Adrenal gland (tissue), 5 donors: Measurements from ENCODE around the gene HOMER2.

Experiments used
- CTCF ChIP-seq, 6 experiments: fragments of 450-650 bp in 4 of 6; fragments of 200-600 bp in 2 of 6; sonication (generic) in 1 of 6; IDR thresholded peaks; 1 replicate in 5 of 6; 2 replicates in 1 of 6; pipeline versions ENCODE4 v1.5.1 to v1.8.0; 2016 to 2021; ENCODE audit warnings: antibody characterized with exemption in 6 of 6, mild to moderate bottlenecking in 2 of 6, moderate library complexity in 1 of 6
- POLR2A ChIP-seq, 2 donors: fragments of 450-650 bp; IDR thresholded peaks; one replicate each; pipeline ENCODE4 v1.6.1; 2017; ENCODE audit warnings: antibody characterized with exemption in 2 of 2, mild to moderate bottlenecking in 2 of 2, moderate library complexity in 1 of 2
- donor health status: DM: no; HTN: no; CAD: no.

DNA sequence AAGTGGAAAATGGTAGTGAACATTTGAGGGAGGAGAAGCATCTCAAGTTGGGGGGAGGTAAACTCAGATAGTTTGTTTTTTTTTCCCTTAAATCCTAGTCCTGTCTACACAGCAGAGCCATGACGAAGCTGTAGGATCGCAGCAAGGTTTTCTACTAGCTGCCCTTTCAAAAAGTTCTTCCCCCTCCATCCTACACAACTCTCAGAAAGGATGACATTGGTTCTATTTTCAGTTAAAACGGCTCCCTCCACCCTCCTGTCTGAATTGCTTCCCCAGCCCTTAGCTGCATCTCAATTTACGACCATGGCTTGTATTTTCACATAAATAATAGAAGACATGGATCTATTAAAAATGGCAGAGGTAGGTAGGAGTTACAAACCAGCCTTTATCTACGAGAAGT is 2.2 kb downstream of the HOMER2 start:
- no peak for TF ChIP-seq CTCF (IDR thresholded peaks at IDR 0.05)
- no peak for TF ChIP-seq POLR2A (IDR thresholded peaks at IDR 0.05)
